Keratinocyte (primary cell): Measurements from ENCODE around the gene SPAG16.

Experiments used
- CTCF ChIP-seq, 3 experiments: IDR thresholded peaks in 1 of 3; conservative IDR thresholded peaks in 1 of 3; optimal IDR thresholded peaks in 1 of 3; 2 replicates in 2 of 3; 3 replicates in 1 of 3; pipeline versions ENCODE3 to v1.5.1; 2011; ENCODE audit warnings: low read length in 3 of 3, mild to moderate bottlenecking in 3 of 3, moderate library complexity in 2 of 3, control low read depth in 1 of 3, inconsistent platforms in 1 of 3; ENCODE audit not compliant: insufficient read depth in 2 of 3; ENCODE audit errors: extremely low read depth in 1 of 3
- EZH2 ChIP-seq: IDR thresholded peaks from one replicate; pipeline ENCODE4 v1.6.1; 2012; ENCODE audit warnings: inconsistent platforms, mild to moderate bottlenecking, low read length, moderate library complexity

DNA sequence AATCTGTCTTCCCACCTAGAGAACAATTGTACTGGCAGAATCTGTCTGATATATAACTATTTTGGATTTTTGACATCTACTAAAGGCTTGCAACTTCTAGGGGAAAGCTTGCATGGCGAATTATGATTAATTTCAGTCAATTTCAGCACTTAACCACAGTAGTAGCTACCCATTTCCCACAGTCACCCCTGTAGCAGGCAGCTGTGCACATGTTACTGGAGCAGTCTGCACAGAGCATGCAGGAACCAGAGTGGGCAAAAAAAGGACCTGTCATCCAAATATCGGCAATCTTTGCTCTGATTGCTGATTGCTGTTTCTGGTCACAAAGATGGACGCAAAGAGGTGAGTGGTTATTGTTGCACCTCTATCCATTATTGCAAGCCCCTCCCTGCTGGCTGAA is 473.3 kb downstream of the SPAG16 start:
- TF ChIP-seq CTCF (optimal IDR thresholded peaks at IDR 0.05 in 1 of 3, IDR thresholded peaks at IDR 0.05 in 1 of 3, conservative IDR thresholded peaks at IDR 0.05 in 1 of 3; ENCODE audit: extremely low read depth in 1 of 3, insufficient read depth in 2 of 3, low read length in 3 of 3) (no peak), EZH2 (no peak)
